ENCODE measurements around the gene OVCH1.
A peak's percentile ranks its signal among the peaks of the same experiment; 100 is the strongest.
"Not testable (repeated sequence)": the region's sequence is repeated elsewhere in the genome, so short reads cannot be mapped to it uniquely, and the experiment has no call there.

The OVCH1 gene

DNA sequence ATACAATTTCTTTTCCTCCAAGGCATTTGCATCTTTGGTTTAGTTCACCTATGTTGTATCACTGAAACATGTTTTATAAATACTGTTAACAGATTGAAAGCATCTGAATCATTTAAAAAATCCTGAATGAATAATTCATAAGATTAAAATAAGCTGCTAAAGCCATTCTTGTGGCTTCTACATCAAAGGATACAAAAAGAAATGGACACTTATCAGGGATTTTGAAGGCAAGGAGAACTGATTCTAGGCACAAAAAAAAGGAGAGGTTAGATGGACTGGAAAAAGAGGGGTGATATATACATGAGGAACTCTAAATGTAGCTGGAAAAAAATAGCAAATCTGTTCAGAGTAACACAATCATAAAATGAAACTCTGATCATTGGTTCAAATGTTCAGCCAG, 5.8 kb upstream of the OVCH1 start:
- no peak for DNase-seq (ENCODE audit: low read depth)

GRCh38 chr12:29499235-29499634, 1.7 kb upstream of the OVCH1 start:
- no peak for DNase-seq (ENCODE audit: low read depth)

DNA sequence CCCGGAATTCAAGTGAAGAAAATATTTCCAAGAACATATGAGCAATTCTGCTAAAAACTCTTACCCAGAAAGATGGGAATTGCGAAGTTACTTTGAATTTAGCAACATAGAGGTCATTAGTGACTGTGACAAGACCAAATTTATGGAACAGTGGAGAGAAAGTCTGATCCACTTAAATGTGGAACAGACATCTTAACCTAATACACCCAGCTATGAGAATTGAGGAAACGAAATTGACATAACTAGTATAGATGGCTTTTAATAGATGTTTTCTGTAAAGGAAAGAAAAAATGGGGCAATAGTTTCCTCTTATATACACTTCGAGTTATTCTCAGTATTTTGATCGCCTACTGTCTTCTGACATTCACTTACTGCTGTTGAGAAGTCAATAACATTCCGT, 4.6 kb downstream of the OVCH1 start:
- no peak for DNase-seq (ENCODE audit: low read depth)

DNA sequence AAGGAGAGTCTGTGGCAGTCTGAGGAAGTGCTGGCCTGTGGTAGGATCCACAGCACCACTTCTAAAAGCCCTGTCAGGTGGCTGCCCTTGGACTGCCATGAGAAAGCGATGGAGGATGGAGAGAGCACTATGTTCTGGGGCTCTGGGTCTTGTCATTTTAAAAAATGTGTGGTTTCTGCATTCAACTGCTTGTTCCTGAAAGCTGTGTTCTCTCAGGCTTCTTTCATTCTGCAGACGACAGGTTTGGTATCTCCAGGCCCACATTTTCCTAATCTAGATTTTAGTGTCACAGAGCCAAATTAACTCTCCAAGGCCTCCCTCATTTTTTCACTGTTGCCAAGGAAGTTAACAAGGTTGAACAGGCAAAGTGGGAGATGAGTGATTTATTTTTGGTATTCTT, 10.5 kb downstream of the OVCH1 start:
- no peak for DNase-seq (ENCODE audit: low read depth)

- DNase-seq (ENCODE audit: low read depth): no peak
Observed at GRCh38 chr12:29463198-29463597, 34.3 kb downstream of the OVCH1 start.

DNA sequence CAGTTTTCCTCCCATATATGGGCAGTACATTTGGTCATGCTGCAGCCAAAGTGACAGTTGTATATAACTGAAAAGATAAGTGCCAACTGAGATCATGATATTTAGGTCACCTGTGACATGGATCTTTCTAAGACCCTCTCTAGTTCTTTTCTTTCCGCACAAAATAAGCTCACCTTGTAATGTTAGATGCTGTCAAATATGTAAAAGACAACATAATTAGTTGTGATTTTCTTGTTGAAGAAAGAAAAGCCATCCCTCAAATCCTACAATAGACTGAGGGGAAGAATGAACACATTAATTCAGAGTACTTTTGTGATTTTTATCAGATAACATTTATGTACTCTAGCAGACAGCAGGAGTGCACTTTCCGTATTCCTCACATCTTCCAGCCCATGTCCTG, 37.4 kb downstream of the OVCH1 start:
- DNase-seq (ENCODE audit: low read depth): no peak

GRCh38 chr12:29455087-29455486, 42.4 kb downstream of the OVCH1 start:
- no peak for DNase-seq (ENCODE audit: low read depth)

DNA sequence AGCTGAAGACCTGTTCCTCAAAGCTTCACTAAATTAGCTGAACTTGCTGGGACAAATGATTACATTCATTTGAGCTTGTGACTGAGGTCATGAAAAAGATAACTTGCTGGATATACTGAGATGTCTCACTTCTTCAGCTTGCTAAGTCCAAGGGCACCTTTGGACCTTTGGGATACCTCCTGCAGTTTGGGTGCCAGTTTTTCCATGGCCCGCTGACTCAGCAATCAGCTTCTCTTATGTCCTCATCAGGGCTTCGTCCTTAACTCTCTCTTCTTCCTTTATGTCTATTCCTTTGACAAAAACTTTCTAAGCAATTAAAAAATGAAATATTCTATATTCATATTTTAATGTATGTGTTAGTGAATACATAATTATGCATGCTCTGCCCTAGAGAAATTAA, 45.6 kb downstream of the OVCH1 start:
- no peak for DNase-seq (ENCODE audit: low read depth)

- no peak for DNase-seq (ENCODE audit: low read depth)
Observed at GRCh38 chr12:29448157-29448556, 49.3 kb downstream of the OVCH1 start.

- no peak for DNase-seq (ENCODE audit: low read depth)
Observed at GRCh38 chr12:29447285-29447975, 50.1 kb downstream of the OVCH1 start.

- no peak for DNase-seq (ENCODE audit: low read depth)
Observed at GRCh38 chr12:29439506-29439905, 58.0 kb downstream of the OVCH1 start.

GRCh38 chr12:29438752-29439408, 58.6 kb downstream of the OVCH1 start:
- DNase-seq (ENCODE audit: low read depth): no peak

GRCh38 chr12:29437575-29437974, 59.9 kb downstream of the OVCH1 start:
- no peak for DNase-seq (ENCODE audit: low read depth)

- DNase-seq (ENCODE audit: low read depth): not testable (repeated sequence)
Observed at GRCh38 chr12:29436815-29437214, 60.7 kb downstream of the OVCH1 start.

DNA sequence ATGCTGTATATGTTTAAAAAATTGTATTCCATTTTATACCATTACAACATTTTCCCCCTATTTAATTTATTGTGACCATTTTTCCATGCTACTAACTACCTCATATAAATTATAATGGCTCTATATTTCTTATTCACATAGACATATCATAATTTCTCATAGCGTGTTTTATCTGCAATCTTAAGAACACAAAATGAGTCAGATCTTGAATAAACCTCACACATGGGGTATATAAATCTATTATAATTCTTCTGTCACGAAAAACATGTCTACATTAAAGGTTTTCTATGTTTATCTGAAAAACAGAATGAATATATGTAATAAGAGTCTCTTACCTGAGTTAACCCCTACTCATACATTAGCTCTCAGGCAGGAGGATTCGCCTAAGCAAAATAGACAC, 66.0 kb downstream of the OVCH1 start:
- no peak for DNase-seq (ENCODE audit: low read depth)

DNA sequence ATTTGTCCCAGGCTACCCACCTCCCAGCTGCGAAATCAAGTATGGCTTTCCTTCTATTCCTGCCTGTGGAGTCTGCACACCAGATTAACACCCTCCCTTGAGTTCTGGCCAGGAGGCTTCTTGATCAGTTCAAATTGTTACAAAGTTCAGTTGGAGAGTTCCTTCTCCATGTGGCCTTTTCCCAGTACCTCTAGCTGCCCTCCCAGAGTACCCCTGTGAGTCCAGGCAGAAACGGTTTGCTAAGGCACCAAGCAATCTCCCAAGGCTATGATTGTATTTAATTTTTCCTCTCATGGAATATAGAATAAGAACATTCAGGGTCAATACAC, 66.8 kb downstream of the OVCH1 start:
- DNase-seq (ENCODE audit: low read depth): no peak

- no peak for DNase-seq (ENCODE audit: low read depth)
Observed at GRCh38 chr12:29429999-29430715, 67.3 kb downstream of the OVCH1 start.

- DNase-seq (ENCODE audit: low read depth): peak; percentile 5
Observed at GRCh38 chr12:29428633-29429032, 68.9 kb downstream of the OVCH1 start.

DNA sequence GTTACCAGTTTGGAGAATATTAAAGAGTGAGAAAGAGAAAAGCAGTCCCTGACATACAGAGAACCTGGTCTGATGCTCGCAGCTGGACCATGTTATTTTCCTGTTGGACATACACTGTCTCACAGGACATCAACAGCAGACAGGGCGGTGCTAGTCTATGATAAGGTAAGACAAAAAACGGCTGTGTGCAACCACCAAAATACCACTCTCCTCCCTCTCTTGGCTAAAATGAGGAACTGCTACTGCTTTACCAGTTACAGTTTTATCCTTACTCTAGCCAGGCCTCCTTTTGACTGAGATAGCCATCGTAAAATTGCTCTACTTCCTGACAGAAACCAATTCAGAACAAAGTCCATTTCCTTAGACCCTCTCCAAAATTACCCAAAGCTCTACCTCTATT, 69.5 kb downstream of the OVCH1 start:
- no peak for DNase-seq (ENCODE audit: low read depth)

GRCh38 chr12:29426498-29426897, 71.0 kb downstream of the OVCH1 start:
- DNase-seq (ENCODE audit: low read depth): no peak

- no peak for DNase-seq (ENCODE audit: low read depth)
Observed at GRCh38 chr12:29425722-29426121, 71.8 kb downstream of the OVCH1 start.

- DNase-seq (ENCODE audit: low read depth): no peak
Observed at GRCh38 chr12:29416748-29417147, 80.7 kb downstream of the OVCH1 start.

DNA sequence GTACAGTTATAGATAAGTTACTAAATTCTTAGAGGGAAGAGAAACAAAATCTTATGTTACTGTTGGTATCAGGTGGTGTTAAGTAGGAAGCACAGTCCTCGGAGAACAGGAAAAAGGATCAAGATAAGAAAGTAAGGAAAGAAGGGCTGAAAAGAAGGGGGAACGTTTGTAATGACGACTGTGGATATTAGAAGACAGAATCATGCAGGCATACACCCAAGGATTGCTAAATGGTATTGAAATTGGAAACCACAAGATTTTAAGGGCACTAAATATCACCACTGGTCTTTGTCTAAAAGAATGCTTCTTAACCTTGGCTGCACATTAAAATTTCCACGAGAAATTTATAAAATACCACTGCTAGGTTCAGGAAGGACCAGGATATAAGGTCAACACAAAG, 82.4 kb downstream of the OVCH1 start:
- DNase-seq (ENCODE audit: low read depth): no peak

GRCh38 chr12:29414368-29414767, 83.1 kb downstream of the OVCH1 start:
- no peak for DNase-seq (ENCODE audit: low read depth)
